GM19452 (cell line): Measurements from ENCODE around the gene FAM161B.
"Not testable (repeated sequence)": the region's sequence is repeated elsewhere in the genome, so short reads cannot be mapped to it uniquely, and the experiment has no call there.

ENCODE experiments used
- ATAC-seq: cut with Tn5 transposase; IDR thresholded peaks from one replicate; pipeline ENCODE4 v1.9.1; 2021; ENCODE audit not compliant: unreplicated experiment

Gene FAM161B

GRCh38 chr14:73949752-73950734 lies at the start of gene FAM161B, which contains the start of gene COQ6:
TSS of gene FAM161B (minus strand) at chr14:73950094. CDS start at chr14:73950026, 68 bp downstream.
TSS of gene COQ6 (plus strand) at chr14:73950302. CDS start at chr14:73950333, 31 bp downstream.
- peak; percentile 90 for ATAC-seq

- no peak for ATAC-seq
Measured at GRCh38 chr14:73998726-73999125, 48.8 kb upstream of the FAM161B start.

- no peak for ATAC-seq
Measured at GRCh38 chr14:73997944-73998447, 48.1 kb upstream of the FAM161B start.

- ATAC-seq: no peak
Measured at GRCh38 chr14:73997108-73997943, 47.4 kb upstream of the FAM161B start.

GRCh38 chr14:73996731-73997107 lies 46.8 kb upstream of the FAM161B start:
- ATAC-seq: no peak

GRCh38 chr14:73995977-73996378 lies 46.1 kb upstream of the FAM161B start:
- no peak for ATAC-seq

- ATAC-seq: not testable (repeated sequence)
Measured at GRCh38 chr14:73994926-73995325, 45.0 kb upstream of the FAM161B start.

GRCh38 chr14:73991092-73991491 lies 41.2 kb upstream of the FAM161B start:
- ATAC-seq: no peak

- not testable (repeated sequence) for ATAC-seq
Measured at GRCh38 chr14:73988656-73989055, 38.8 kb upstream of the FAM161B start.

GRCh38 chr14:73988065-73988464 lies 38.2 kb upstream of the FAM161B start:
- ATAC-seq: no peak

GRCh38 chr14:73977896-73978295 lies 28.0 kb upstream of the FAM161B start:
- no peak for ATAC-seq

GRCh38 chr14:73976125-73976524 lies 26.2 kb upstream of the FAM161B start:
- ATAC-seq: no peak

GRCh38 chr14:73973497-73973896 lies 23.6 kb upstream of the FAM161B start:
- ATAC-seq: no peak

GRCh38 chr14:73968885-73969284 lies 19.0 kb upstream of the FAM161B start:
- no peak for ATAC-seq

GRCh38 chr14:73965216-73965615 lies 15.3 kb upstream of the FAM161B start:
- ATAC-seq: no peak

- no peak for ATAC-seq
Measured at GRCh38 chr14:73961192-73961591, 11.3 kb upstream of the FAM161B start.

GRCh38 chr14:73958591-73958990 lies 8.7 kb upstream of the FAM161B start:
- no peak for ATAC-seq

- ATAC-seq: no peak
Measured at GRCh38 chr14:73955674-73956073, 5.8 kb upstream of the FAM161B start.

- ATAC-seq: no peak
Measured at GRCh38 chr14:73953731-73954130, 3.8 kb upstream of the FAM161B start.

- ATAC-seq: no peak
Measured at GRCh38 chr14:73945159-73945670, 4.7 kb downstream of the FAM161B start.
